NCI-H2029 treated with DMSO at 0.1 percent for 48 hours (cell line): ENCODE data around the gene HSPA1B.
"Not testable (repeated sequence)": the region's sequence is repeated elsewhere in the genome, so short reads cannot be mapped to it uniquely, and the experiment has no call there.

Experiments
- DNase-seq: peaks from one replicate; lab custom pipeline; 2025; lab: John Stamatoyannopoulos, UW

HSPA1B gene

DNA sequence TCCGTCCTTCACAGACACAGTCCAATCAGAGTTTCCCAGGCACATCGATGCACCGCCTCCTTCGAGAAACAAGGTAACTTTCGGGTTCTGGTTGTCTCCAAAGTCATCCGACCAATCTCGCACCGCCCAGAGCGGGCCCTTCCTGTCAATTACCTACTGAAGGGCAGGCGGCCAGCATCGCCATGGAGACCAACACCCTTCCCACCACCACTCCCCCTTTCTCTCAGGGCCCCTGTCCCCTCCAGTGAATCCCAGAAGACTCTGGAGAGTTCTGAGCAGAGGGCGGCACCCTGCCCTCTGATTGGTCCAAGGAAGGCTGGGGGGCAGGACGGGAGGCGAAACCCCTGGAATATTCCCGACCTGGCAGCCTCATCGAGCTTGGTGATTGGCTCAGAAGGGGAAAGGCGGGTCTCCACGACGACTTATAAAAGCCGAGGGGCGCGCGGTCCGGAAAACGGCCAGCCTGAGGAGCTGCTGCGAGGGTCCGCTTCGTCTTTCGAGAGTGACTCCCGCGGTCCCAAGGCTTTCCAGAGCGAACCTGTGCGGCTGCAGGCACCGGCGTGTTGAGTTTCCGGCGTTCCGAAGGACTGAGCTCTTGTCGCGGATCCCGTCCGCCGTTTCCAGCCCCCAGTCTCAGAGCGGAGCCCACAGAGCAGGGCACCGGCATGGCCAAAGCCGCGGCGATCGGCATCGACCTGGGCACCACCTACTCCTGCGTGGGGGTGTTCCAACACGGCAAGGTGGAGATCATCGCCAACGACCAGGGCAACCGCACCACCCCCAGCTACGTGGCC, at the start of gene HSPA1B:
Gene HSPA1B, plus strand, starts transcription at position 453 of the 794 bp plus-strand sequence. Its CDS starts 213 bp downstream, at position 666.
- DNase-seq = peak; percentile 98

DNA sequence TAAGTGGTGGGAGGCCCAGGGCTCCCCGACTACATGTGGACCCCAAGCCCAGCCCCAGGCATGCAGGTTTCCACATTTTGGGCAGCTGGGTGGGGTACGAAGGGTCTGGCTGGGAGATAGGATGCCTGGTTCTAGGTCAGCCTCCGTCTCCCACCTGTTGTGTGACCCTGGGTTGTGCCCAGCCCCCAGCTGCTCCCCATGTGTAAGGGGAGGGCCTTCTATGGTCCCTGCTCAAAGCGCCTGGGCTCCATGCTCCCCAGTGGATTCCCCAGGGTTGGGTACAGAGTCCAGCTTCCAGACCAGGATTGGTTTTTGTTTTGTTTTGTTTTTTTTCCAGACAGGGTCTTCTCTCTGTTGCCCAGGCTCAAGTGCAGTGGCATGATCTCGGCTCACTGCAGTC, 49.3 kb upstream of the HSPA1B start:
- no peak for DNase-seq

DNA sequence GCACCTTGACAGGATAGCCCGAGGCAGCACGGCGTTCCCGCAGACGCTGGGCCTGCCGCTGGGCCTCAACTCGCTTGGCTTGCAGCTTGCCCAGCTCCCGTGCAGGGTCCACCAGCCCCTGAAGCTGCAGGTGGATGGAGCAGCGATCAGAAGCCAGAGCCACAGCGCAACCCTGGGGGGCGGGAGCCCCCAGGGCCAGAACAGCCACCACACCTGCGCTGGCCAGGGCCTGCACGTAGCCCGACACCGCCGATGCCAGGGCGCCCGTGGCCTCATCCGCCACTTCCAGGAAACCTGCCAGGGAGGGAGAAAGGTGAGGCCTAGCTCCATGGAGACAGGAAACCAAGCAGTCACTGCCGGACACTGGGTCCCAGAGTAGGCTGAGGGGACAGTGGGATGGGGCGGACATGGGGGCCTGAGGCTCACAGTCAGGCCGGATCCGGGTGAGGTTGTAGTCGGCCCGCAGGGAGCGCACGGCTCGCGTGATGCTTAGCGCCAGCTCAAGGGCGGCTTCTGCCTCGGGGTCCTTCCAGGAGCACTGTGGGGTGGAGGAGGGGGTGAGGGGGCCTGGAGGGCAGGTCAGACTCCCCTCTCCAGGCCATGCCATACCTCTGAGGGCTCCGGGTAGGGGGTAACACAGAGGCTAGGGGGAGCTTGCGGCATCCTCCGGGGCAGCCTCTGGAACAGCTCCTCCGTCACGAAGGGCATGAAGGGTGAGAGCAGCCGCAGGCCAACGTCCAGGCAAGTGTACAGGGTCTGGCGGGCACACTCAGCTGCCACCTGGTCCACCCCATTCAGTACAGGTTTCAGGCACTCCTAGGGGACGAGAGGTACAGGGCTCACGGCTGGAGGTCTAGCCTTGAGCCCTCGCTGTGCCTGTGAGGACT, 48.3 kb upstream of the HSPA1B start:
- no peak for DNase-seq

DNA sequence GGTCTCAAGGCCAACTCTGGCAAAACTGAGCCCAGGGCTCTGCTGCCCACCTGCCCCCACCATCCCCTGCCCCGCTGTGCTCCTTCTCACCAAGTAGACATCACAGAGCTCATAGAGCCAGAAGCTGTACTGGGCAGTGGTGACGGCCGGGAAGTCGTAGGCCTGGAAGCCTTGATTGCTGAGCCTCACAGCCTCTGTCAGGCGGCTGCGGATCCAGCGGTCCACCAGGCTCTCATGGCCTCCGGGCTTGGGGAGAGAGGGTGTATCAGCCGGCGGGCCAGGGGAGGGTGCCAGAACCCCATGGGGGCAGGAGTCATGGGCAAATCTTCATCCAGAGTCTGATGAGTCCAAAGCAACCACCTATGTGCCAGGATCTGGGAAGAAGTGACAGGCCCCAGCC, 47.6 kb upstream of the HSPA1B start:
- DNase-seq = no peak

DNA sequence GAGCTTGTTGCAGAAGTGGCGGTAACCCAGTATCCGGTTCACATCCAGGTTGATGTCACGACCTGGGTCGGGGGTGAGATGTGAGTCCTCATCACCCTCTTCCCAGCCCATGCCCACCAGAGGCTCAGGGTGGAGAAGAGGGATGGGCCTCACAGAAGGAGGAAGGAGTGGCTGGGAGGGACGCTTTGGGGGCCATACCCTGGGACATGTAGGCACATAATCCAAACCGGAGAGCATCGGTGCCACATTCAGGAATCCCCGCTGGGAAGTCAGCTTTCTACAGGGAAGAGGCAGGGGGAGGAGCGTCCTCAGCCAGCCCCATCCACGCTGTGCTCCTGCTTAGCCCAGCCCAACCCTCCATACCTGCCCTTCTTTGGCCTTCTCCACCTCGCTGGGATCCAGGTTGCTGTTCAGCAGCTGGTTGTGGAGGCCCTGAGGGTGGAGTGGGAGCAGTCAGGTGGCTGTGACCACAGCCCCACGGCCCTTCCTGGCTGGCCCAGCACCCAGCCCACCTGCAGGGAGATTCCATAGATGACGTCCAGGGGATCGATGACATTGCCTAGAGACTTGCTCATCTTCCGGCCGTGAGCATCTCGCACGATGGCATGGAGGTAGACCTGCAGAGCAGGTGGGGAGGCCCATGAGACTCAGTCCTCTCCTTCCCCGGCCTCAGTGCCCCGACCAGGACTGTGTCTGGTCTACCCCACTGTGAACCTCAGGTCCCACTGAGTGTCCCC, 46.9 kb upstream of the HSPA1B start:
- DNase-seq = no peak

DNA sequence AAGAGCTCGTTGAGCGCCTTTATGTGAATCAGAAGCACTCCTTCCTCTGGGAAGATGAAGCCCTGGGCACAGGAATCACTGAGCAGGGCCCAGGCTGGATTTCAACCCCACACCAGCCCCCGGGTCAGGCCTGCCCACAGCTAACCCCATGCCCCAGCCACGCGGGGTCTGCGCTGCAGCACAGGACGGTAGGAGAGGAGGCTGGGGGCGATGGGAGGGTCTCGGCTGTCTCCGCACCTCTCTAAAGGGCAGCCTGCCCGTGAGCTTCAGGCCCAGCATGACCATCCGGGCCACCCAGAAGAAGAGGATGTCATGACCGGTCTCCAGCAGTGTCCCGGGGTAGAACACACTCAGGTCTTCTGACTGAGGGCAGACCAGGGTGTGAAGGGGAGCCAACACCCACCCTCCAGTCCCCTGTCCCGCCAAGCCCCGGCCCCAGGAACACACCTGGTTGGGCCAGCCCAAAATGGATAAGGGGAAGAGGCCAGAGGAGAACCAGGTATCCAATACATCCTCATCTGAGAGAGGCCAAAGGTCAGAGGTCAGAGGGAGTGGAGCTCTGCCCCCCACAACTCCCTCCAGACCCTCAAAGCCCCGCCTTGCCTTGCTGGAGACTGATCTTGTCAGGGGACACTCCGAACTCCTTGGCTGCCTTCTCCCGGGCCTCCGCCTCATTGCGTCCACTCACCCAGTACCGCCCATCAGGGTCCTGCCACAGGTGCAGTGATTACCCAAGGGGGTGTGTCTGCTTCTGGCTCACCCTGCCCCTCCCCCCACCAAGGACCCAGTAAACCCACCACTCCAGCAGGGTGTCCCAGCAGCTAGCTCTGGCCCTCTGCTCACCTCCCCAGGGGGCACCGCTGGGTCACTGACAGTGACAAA, 46.1 kb upstream of the HSPA1B start:
- no peak for DNase-seq

DNA sequence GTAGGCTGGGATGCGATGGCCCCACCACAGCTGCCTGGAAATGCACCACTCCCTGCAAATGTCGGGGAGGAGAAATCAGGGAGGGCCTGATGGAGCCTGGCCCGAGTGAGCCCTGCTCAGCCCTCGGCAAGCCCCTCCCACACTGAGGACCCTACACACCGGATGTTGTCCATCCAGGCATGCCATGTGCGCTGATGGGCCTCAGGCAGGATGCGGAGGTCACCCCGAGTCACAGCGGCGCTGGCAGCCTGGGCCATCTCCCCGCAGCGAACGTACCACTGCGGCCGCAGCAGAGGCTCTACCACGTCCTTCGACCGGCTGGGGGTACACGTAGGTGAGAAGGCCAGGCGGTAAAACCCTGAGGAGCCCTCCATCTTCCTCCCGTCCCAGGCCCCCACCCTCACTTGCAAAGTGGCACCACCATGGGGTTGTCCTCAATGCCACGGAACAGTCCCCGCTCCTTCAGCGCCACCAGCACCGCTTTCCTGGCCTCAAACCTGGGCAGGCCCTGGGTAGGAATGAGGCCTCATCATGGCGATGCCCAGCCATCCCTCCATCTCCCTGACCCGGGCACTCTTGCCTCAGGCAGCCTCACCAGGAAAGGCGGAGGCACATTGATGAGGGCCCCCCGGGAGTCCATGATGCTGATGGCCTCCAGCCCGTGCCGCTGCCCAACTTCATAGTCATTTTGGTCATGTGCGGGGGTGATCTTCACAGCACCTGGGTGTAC, 45.2 kb upstream of the HSPA1B start:
- no peak for DNase-seq

DNA sequence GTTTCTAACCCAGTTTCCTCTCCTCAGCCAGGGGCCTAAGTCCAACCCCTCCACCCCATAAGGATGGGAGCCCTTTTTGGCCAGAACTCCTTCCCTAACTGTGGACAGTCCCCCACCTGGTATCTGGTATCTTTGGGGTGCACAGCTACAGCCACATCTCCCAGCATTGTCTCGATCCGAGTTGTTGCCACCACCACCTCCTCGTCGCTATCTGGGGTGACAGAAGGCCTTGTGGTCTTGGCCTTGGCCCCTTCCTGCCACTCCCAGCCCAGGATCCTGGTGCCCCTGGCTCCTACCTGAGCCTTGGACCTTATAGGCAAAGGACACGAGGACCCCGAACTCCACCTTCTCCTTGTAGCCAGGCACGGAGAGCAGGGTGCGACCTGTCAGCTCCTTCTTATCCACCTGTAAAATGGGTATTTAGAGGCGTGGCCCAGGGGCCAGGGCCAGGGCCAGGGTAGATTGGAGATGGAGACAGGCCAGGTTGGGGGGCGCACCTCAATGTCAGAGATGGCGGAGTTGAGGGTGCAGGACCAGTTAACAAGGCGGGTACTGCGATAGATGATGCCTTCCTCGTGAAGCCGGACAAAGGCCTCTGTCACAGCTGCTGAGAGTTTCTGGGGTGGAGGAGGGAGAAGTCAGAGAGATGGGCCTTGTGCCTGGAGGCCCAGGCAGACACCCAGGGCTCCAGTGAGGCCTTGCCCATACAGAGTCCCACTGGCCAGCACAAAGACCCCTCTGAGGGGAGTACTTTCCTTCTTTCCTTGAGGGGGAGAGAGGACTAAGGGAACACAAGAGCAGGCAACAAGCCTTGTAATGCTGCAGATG, 43.2 kb upstream of the HSPA1B start:
- no peak for DNase-seq

DNA sequence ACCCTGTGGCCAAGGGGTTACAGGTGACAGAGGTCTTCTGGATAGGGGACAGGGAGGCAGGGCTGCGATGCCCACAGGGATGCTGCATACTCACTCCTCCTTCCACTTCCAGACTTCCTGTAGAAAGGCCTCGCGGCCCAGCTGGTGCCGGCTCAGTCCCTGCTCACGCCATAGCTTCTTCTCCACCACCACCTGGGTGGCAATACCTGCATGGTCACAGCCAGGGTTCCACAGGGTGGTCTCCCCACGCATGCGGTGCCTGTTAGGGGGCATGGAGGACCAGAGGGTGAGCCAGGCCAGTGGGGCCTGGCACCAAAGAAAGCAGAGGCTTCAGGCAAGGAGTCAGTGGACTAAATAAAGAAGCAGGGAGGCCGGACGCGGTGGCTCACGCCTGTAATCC, 42.1 kb upstream of the HSPA1B start:
- no peak for DNase-seq

DNA sequence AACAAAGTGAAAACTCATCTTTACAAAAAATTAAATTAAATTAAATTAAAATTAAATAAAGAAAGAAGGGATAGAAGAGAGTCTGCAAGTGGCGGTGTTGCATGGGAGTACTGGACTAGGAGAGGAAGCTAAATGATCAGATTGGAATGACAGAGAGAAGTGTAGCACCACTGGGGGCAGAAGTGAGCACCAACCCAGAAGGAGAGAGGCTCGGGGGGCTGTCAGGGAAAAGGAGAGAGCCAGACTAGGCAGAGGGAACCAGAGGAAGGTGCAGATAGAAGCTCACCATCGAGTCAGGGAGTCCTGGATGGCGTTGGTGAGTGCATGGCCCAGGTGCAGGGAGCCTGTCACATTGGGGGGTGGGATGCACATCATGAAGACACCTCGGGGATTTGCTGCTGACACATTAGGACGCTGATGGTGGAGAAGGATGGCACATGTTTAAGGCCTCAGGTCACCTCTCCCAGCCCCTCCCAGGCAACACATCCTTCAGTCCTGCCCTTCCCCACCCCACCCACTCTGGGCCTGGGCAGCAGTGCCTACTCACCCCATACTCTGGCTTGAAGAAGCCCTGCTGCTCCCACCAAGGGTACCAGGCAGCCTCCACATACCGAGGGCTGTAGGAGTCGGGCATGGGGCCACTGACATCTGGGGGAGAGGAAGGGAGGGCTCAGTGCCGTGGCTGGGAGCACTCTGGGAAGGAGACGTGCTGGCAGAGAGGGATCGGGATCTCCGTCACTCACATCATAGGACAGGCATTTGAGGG, 36.0 kb upstream of the HSPA1B start:
- peak; percentile 21 for DNase-seq

DNA sequence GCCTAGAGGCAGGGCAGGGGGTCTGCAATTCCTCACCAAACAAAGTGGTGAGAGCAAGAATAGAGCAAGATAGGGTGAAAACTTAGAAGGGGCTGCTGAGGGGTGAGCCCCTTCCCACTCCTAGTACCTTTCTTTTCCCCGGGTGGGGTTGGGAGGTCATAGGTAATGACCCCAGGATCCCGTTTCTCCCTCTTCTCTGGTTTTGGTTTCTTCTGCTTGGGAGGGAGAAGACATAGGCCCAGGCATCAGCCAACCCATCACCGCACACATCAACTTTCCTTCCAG, 35.5 kb upstream of the HSPA1B start:
- no peak for DNase-seq

DNA sequence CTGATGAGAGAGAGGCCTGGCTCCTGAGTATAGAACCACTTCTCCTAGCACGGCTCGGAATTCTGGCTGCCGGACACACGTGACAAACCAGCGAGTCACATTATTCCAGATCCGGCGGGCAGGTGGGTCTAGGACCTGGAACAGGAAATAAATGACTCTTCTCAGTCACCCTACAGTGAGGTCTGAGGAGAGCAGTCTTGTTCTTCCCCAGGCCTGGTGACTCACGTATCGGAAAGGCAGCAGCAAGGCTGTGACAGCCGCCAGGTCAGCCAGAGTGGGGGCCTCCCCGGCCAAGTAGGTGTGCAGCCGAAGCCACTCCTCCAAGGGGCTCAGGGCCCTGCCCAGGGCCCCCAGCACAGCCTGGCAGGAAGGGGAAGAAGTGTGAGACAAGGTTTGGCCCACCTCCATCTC, 34.8 kb upstream of the HSPA1B start:
- DNase-seq = no peak

DNA sequence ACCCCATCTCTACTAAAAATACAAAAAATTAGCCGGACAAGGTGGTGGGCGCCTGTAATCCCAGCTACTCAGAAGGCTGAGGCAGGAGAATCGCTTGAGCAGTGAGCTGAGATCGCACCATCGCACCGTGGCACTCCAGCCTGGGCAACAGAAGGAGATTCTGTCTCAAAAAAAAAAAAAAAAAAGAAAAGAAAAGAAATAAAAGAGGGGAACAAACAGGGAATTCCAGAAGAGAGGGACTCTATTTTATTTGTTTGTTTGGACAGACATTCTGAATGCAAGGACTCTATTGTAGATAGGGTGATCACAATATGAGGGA, 33.7 kb upstream of the HSPA1B start:
- not testable (repeated sequence) for DNase-seq

DNA sequence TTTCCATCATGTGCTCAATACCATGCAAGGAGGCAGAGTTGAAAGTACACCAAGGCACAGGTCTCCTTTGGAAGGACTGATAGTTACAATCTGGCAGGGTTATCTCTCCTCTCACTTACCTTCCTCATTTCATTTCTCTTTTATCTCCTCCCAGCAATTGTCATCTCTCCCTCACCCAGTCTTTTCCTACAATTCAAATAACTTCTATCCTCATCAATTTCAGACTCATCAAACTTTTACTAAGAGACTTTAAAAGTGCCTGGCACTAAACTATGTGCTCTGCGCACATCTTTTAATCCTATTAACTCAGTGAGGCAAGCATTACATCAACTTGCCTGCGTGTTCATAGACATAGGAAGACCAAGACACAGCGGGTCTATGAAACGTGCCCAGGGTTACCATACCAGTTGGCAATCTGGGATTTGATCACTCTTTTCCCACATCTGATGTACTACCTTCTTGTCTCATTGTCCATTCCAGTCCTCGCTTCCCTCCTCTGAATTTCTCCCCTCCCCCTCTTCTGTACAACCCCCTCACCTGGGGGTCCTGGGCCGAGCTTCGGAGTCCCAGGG, 33.2 kb upstream of the HSPA1B start:
- DNase-seq = no peak

DNA sequence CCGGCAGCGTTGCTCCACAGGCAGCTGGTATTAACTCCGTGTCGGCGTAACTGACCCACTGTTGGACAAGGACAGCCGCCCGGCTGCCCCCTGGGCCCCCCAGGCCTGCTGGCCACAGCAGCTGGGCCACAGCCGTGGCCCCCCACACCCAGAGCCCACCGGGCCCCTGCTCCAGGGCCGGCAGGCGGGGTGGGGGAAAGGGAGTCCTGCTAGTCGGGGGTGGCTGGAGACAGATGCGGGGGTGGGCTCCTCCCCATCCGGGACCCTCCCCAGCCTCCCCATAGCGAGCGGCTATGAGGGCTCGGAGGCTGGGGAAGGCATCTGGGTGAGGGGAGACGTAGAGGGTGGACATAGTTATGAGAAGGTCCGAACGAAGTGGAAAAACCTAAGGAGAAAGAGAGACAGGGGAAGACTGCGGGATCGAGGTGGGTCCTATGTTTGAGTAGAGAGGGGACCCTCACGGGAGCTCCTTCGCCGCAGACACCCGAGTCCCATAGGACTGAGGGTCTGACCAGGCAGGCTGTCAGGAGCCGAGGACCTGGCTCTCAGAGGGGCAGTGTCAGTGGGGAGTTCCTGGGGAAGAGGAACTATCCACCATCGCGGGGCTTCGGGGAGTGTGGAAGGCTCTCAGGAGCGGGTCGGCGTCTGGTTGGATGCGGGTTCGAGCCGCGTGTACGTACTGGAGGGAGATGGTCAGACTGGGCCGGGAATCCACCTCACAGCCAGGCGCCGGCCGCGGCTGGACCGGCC, 32.5 kb upstream of the HSPA1B start:
- DNase-seq = no peak

DNA sequence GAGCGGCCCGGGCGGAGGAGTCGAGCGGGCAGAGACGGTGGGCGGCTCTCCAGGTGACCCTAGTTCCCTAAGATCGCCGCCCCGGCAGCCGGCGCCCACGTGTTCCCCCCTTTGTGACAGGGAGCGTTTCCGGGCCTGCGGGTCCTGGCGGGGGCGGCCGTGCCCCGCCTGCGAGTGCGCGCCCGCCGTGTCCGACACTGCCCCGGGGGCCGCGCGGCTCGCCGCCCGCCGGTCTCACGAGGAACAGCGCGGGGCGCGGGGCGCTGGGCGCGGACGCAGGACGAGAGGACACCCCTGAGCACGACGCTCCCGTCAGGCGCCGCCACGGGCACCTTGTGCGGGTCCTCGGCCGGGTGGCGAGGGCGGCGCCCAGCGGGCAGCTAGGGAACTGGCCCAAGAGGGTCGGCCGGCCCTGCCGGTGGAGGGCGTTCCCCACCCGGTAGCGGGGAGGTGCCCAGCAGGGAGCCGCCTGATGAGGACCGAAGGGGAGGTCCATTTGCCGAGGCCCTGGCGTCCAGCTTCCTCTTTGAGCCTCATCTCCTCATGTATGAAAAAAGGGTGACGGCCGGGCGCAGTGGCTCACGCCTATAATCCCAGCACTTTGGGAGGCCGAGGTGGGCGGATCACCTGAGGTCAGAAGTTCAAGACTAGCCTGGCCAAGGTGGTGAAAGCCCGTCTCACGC, 31.8 kb upstream of the HSPA1B start, which contains the start of gene VARS1:
Gene VARS1, minus strand, starts transcription at position 137 of the 683 bp plus-strand sequence. CDS start 535 bp downstream, outside the sequence.
- DNase-seq = peak; percentile 56

DNA sequence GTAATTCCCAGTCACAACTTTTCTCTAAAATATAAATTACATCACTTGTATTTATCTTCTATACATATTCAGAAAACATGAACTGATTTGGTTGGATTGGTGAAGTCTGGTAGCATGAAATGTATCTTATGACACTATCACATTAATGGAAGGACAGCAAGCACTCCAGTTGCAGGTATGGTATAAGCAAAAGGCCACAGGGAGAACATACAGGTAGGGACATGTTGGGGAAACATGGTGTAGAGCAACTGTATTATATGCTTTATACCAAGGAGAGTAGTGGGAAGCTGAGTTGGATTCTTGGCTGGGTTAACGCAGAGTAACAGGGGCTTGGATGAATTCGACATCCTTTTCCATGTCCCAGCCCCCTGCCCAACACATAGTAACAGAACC, 30.5 kb upstream of the HSPA1B start:
- DNase-seq = no peak

DNA sequence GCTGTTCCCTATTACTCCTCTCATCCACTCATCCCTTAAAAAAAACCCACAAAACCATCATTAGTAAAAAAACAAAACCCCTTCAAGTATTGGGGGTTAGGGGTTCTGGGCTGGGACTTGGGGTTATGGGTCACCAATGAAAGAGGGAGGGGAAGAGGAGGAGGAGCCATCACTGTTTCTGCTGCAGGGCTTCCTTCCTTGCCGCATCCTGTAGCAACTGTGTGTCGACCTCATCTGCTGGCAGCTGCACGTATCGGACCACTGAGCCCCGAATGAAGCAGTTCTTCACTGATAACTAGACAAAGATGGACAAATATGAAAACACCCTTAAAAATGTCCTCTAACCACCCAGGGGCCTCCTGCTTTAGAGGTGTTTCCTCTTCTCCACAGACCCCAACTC, 29.9 kb upstream of the HSPA1B start:
- DNase-seq = no peak
